Measurements from ENCODE around the gene GPR183.

GRCh38 chr13:99344610-99345208 lies 37.5 kb upstream of the GPR183 start:
- no peak for TF ChIP-seq GATA2 (IDR thresholded peaks at IDR 0.05; ENCODE audit: low read depth, low read length)
- no peak for TF ChIP-seq GATA3 (IDR thresholded peaks at IDR 0.05; ENCODE audit: low read depth, low read length)
